Inflammatory macrophage treated with lipopolysaccharide for 4 hours (primary cell): Measurements from ENCODE around the gene ANO2.

Experiments
- DNase-seq: peaks from one replicate; pipeline ENCODE4 v3.0.0-alpha.2; 2020

Gene ANO2

GRCh38 chr12:5612556-5613410, 332.3 kb downstream of the ANO2 start:
- no peak for DNase-seq

- no peak for DNase-seq
These were observed 333.9 kb downstream of the ANO2 start for GRCh38 chr12:5611162-5611561.

- no peak for DNase-seq
These were observed 345.7 kb downstream of the ANO2 start for GRCh38 chr12:5599378-5599777.

- DNase-seq = no peak
These were observed 351.1 kb downstream of the ANO2 start for GRCh38 chr12:5593998-5594397.

GRCh38 chr12:5593086-5593485, 352.0 kb downstream of the ANO2 start:
- no peak for DNase-seq

GRCh38 chr12:5592310-5592709, 352.7 kb downstream of the ANO2 start:
- no peak for DNase-seq

GRCh38 chr12:5590316-5590715, 354.7 kb downstream of the ANO2 start:
- DNase-seq = no peak

GRCh38 chr12:5589054-5589453, 356.0 kb downstream of the ANO2 start:
- DNase-seq = no peak

GRCh38 chr12:5588591-5588990, 356.5 kb downstream of the ANO2 start:
- DNase-seq = peak; percentile 3

GRCh38 chr12:5588176-5588575, 356.9 kb downstream of the ANO2 start:
- no peak for DNase-seq

GRCh38 chr12:5587711-5588121, 357.3 kb downstream of the ANO2 start:
- DNase-seq = no peak

- DNase-seq = no peak
These were observed 358.9 kb downstream of the ANO2 start for GRCh38 chr12:5586201-5586600.

GRCh38 chr12:5585178-5585577, 359.9 kb downstream of the ANO2 start:
- DNase-seq = no peak

GRCh38 chr12:5584412-5585175, 360.5 kb downstream of the ANO2 start:
- no peak for DNase-seq

GRCh38 chr12:5582541-5582940, 362.5 kb downstream of the ANO2 start:
- DNase-seq = no peak

- no peak for DNase-seq
These were observed 363.0 kb downstream of the ANO2 start for GRCh38 chr12:5582018-5582417.

GRCh38 chr12:5581616-5582015, 363.4 kb downstream of the ANO2 start:
- no peak for DNase-seq

- no peak for DNase-seq
These were observed 364.0 kb downstream of the ANO2 start for GRCh38 chr12:5581019-5581418.

GRCh38 chr12:5578775-5579174, 366.3 kb downstream of the ANO2 start:
- DNase-seq = no peak

GRCh38 chr12:5577741-5578140, 367.3 kb downstream of the ANO2 start:
- no peak for DNase-seq

GRCh38 chr12:5577211-5577612, 367.8 kb downstream of the ANO2 start:
- DNase-seq = no peak

- no peak for DNase-seq
These were observed 369.1 kb downstream of the ANO2 start for GRCh38 chr12:5575987-5576386.

GRCh38 chr12:5575232-5575631, 369.8 kb downstream of the ANO2 start:
- no peak for DNase-seq

GRCh38 chr12:5573390-5573789, 371.7 kb downstream of the ANO2 start:
- no peak for DNase-seq
